ENCODE measurements around the gene DAZ3.
"Not testable (repeated sequence)": the region's sequence is repeated elsewhere in the genome, so short reads cannot be mapped to it uniquely, and the experiment has no call there.

The DAZ3 gene, protein sequence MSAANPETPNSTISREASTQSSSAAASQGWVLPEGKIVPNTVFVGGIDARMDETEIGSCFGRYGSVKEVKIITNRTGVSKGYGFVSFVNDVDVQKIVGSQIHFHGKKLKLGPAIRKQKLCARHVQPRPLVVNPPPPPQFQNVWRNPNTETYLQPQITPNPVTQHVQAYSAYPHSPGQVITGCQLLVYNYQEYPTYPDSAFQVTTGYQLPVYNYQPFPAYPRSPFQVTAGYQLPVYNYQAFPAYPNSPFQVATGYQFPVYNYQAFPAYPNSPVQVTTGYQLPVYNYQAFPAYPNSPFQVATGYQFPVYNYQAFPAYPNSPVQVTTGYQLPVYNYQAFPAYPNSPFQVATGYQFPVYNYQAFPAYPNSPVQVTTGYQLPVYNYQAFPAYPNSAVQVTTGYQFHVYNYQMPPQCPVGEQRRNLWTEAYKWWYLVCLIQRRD

GRCh38 chrY:24813293-24813692 is at the start of gene DAZ3:
DAZ3 (minus strand) TSS chrY:24813393; CDS start chrY:24813185, 208 bp downstream.
- DNase-seq (ENCODE audit: low spot score): not testable (repeated sequence)

- not testable (repeated sequence) for DNase-seq (ENCODE audit: low spot score)
Measured at GRCh38 chrY:24833619-24834018, 20.4 kb upstream of the DAZ3 start, which contains the start of gene DAZ4. DAZ4 (plus strand) TSS chrY:24833919; CDS start chrY:24834127, 208 bp downstream.

DNA sequence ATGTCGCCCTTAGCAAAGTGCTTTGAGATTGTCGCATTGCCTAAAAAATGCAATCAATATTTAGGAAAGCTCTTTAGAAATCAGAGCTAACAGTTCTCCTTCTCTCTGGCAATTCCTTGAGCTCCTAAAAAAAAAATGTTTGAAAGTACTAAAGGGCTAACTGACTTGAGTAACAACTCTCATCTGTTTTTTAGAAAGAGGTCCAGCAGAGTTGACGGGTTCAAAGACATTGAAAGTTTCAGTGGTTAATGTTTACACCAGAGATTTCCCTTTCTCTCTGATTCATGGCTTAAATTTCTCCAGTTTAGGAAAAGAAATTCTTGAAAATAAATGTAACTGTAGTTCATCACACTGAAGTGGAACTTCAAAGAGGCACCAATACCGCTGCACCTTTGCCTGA is 11.9 kb upstream of the DAZ3 start:
- not testable (repeated sequence) for DNase-seq (ENCODE audit: low spot score)

DNA sequence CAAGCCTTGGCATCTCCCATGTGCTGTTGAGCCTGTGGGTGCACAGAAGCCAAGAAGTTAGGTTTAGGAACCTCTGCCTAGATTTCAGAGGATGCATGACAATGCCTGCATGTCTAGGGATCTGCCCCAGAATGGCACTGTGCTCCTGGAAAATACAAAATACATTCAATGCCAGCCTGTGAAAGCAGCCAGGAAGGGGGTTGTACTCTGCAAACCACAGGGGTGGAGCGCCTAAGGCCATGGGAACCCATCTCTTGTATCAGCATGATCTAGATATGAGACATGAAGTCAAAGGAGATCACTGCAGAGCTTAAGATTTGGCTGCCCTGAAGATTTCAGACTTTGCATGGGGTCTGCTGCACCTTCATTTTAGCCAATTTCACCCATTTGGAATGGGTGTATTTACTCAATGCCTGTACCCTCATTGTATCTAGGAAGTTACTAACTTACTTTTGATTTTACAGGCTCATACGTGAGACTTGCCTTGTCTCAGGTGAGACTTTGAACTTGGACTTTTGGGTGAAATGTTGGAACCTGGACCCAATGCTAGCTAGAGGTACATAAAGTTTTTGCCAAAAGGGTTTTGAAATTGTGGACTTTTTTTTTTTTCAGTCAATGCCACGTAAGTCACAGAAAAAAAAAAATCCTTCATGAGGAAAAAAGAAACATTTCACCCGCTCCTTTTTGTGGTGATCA is 11.1 kb upstream of the DAZ3 start:
- not testable (repeated sequence) for DNase-seq (ENCODE audit: low spot score)

GRCh38 chrY:24821836-24822235 is 8.6 kb upstream of the DAZ3 start:
- not testable (repeated sequence) for DNase-seq (ENCODE audit: low spot score)
